ENCODE data around the gene BLVRB.

- TF ChIP-seq CTCF (IDR thresholded peaks at IDR 0.05 in 2 of 3, conservative IDR thresholded peaks at IDR 0.05 in 1 of 3; ENCODE audit: borderline replicate concordance in 1 of 3, insufficient read depth in 1 of 3, low read depth in 2 of 3, low read length in 2 of 3) (no peak), ELF1 (IDR thresholded peaks at IDR 0.05; ENCODE audit: borderline replicate concordance, low read depth) (no peak), POLR2A (IDR thresholded peaks at IDR 0.05; ENCODE audit: borderline replicate concordance, extremely low read depth, insufficient read depth, insufficient read length) (no peak), FOSL1 (IDR thresholded peaks at IDR 0.05; ENCODE audit: low read depth) (no peak), JUND (IDR thresholded peaks at IDR 0.05) (no peak)
Observed at GRCh38 chr19:40422748-40423566, 42.6 kb downstream of the BLVRB start.
